ENCODE measurements around the gene VCY.
"Not testable (repeated sequence)": the region's sequence is repeated elsewhere in the genome, so short reads cannot be mapped to it uniquely, and the experiment has no call there.

DNA sequence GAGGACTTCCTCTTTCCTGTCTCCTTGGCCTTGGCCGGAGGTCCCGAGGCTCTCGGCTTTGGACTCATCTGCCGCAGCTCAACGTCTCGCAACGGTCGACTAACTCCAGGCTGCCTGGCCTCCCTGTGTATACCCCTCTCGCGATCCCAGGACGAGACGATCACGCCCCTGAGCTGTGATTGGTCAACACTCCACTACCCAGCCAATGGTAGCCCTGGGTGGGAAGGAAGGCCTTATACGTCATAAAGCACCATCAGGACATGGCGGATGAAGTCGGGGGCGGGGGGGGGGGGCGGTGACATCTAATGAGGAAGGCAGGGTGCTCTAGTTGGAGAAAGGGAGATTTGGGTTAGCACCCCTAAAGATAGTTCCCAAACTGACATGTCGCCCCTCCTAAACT is at the start of gene VCY:
- TF ChIP-seq, protein P1, sequence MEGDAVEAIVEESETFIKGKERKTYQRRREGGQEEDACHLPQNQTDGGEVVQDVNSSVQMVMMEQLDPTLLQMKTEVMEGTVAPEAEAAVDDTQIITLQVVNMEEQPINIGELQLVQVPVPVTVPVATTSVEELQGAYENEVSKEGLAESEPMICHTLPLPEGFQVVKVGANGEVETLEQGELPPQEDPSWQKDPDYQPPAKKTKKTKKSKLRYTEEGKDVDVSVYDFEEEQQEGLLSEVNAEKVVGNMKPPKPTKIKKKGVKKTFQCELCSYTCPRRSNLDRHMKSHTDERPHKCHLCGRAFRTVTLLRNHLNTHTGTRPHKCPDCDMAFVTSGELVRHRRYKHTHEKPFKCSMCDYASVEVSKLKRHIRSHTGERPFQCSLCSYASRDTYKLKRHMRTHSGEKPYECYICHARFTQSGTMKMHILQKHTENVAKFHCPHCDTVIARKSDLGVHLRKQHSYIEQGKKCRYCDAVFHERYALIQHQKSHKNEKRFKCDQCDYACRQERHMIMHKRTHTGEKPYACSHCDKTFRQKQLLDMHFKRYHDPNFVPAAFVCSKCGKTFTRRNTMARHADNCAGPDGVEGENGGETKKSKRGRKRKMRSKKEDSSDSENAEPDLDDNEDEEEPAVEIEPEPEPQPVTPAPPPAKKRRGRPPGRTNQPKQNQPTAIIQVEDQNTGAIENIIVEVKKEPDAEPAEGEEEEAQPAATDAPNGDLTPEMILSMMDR (IDR thresholded peaks at IDR 0.05): not testable (repeated sequence)
- not testable (repeated sequence) for TF ChIP-seq EZH2 (IDR thresholded peaks at IDR 0.05; ENCODE audit: borderline replicate concordance, insufficient read depth, low read depth, low read length, poor library complexity, severe bottlenecking)
